ENCODE measurements around the gene JAML.

DNA sequence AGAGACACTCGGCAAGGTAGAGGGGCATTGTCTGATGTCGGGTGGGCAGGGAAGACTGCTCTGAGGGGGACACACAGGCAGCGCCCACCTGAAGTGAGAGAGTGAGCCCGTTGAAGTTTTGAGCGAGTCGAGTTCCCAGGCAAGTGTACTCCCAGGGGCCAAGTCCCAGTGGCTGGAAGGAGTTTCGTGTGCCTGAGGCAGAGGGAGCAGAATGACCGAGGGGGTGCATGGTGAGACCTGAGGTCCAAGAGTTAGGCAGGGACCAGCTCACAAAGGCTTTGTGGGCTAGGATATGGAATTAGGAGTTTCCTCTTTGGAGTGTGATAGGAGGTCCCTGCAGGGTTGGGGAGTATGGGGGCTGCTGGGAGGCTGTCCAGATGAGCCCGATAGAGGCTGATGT is 54.6 kb downstream of the JAML start:
- no peak for TF ChIP-seq POLR2A (IDR thresholded peaks at IDR 0.05)
- TF ChIP-seq, protein P1, sequence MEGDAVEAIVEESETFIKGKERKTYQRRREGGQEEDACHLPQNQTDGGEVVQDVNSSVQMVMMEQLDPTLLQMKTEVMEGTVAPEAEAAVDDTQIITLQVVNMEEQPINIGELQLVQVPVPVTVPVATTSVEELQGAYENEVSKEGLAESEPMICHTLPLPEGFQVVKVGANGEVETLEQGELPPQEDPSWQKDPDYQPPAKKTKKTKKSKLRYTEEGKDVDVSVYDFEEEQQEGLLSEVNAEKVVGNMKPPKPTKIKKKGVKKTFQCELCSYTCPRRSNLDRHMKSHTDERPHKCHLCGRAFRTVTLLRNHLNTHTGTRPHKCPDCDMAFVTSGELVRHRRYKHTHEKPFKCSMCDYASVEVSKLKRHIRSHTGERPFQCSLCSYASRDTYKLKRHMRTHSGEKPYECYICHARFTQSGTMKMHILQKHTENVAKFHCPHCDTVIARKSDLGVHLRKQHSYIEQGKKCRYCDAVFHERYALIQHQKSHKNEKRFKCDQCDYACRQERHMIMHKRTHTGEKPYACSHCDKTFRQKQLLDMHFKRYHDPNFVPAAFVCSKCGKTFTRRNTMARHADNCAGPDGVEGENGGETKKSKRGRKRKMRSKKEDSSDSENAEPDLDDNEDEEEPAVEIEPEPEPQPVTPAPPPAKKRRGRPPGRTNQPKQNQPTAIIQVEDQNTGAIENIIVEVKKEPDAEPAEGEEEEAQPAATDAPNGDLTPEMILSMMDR (IDR thresholded peaks at IDR 0.05) = no peak
